Activated T-cell treated with anti-CD3 and anti-CD28 coated beads for 48 hours (primary cell): Measurements from ENCODE around the gene GP1BB.
"Not testable (repeated sequence)": the region's sequence is repeated elsewhere in the genome, so short reads cannot be mapped to it uniquely, and the experiment has no call there.

Source experiments
- DNase-seq: peaks from one replicate; pipeline ENCODE4 v3.0.0-alpha.2; 2020; ENCODE audit warnings: low read depth

GP1BB gene

DNA sequence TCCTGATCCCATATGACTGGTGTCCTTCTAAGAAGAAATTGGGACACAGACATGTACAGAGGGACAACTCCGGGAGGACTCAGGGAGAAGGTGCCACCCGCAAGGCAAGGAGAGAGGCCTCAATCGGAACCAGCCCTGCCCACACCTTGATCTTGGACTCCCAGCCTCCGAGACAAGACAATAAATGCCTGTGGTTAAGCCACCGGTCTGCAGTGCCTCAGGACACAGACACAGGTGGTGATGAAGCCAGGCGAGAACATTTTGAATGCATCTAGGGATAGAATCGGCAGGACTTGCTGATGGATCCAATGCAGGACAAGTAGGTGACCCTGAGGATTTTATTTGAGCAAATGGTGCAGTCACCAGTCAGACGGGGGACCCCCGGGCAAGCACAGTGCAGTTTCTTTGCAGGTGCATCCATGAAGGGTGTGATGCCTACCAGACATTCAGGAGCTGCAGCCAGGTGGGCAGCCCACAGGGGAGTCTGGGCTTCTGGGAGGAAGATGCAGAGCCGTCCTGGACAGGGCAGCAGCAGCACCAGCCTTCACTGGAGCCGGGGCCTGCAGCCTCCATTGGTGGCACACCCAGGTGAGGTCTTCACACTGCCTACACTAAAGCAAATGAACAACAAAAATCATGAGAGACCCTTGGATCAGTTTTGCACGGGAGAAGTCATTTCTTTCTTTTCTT lies 29.2 kb upstream of the GP1BB start:
- DNase-seq = no peak

DNA sequence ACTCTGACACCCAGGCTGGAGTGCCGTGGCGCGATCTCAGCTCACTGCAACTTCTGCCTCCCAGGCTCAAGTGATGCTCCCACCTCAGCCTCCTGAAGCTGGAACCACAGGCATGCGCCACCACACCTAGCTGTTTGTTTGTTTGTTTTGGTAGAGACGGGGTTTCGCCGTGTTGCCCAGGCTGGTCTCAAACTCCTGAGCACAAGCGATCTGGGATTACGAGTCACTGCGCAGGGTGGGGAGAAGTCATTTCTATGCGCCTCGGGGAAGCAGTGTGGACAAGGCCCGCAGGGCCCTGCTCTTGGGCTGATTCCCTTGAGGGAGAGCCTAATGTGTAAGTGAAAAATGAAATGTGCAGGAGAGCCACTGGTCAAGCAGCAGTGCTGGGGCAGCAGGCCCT lies 28.6 kb upstream of the GP1BB start:
- DNase-seq = no peak

DNA sequence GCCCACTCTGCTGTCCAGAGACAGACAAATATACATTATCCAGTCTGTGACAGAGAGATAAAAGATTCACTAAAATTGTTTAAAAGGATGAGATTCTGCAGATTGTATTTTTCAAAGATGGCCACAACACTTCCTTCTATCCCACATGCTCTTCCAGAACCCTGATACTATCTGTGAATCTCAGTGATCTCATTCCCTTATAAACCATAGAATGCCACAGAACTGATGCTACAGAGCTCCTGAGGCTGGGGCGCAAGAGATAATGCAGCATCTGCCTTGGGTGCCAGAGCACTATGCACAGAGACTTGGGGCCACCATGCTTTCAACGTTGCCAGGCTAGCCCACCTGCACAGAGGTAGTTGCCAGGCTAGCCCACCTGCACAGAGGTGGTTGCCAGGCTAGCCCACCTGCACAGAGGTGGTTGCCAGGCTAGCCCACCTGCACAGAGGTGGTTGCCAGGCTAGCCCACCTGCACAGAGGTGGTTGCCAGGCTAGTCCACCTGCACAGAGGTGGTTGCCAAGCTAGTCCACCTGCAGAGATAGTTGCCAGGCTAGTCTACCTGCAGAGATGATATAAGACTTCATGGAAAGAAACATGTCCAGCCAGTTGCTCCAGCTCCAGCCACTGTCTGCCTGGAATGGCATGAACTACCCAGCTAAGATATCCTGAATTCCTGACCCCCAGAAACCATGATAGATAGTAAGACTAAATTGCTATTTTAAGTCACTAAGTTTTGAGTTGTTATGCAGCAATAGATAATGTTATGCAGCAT lies 26.6 kb upstream of the GP1BB start:
- no peak for DNase-seq

DNA sequence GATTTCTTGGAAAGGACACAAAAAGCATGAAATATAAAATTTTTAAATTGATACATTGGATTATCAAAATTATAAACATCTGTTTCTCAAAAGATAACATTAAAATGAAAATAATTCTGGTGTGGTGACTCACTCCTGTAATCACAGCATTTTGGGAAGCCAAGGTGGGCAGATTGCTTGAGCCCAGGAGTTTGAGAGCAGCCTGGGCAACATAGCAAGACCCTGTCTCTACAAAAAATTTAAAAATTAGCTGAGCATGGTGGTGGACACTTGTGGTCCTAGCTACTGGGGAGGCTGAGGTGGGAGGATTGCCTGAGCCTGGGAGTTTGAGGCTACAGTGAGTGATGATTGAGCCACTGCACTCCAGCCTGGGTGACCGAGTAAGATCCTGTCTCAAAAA lies 25.5 kb upstream of the GP1BB start:
- not testable (repeated sequence) for DNase-seq

DNA sequence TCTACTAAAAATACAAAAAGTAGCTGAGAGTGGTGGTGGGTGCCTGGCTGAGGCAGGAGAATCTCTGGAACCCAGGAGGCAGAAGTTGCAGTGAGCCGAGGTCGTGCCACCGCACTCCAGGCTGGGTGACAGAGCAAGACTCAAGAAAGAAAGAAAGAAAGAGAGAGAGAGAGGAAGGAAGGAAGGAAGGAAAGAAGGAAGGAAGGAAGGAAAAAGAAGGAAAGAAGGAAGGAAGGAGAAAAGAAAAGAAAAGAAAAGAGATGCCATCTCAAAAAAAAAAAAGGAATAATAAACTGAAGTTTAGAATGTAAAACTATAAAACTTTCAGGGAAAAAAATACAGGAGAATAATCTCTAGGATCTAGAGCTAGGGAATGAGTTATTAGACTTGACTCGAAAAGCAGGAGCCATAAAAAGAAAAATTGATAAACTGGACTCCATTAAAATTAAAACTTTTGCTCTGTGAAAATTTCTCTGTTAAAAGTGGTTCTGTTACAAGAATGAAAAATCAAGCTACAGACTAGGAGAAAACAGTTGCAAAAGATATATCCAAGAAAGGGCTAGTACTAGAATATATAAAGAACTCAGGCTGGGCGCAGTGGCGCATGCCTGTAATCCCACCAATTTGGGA lies 22.4 kb upstream of the GP1BB start:
- no peak for DNase-seq

DNA sequence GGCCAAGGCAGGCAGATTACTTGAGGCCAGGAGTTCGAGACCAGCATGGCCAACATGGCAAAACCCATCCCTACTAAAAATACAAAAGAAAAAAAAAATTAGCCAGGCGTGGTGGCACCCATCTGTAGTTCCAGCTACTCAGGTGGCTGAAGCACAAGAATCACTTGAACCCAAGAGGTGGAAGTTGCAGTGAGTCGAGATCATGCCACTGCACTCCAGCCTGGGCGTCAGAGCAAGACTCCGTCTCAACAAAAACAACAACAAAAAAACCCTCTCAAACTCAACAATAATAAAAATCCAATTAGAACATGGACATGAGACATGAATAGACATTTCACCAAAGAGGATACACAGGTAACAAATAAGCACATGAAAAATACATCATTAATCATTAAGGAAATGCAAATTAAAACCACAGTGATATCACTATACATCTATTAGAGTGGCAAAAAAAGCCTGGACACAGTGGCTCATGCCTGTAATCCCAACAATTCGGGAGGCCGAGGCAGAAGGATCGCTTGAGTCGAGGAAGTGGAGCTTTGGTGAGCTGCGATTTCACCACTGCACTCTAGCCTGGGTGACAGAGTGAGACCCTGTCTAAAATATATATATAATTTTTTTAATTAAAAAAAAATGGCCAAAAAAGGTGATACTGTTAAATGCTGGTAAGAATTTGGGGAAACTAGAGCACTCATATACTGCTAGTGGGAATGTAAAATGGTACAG lies 21.8 kb upstream of the GP1BB start:
- DNase-seq = no peak

DNA sequence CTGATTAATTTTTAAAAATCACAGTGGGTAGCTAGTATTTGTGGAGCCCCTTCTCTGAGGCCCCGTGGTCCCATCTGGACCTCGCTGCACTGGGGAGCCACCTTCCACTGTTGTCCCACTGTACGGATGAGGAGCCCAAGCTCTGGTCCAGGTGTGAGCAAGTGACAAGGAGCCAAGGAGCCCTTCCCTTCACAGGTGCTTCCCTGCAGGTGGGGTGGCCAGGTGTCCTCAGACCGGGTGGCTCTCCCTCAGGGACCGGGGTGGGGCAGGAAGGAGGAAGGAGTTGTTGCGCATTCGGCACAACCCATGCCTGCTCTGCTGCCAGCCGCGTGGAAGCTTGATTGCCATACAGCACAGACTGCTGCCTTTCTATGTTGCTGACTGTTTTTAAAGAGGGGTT lies 19.5 kb upstream of the GP1BB start:
- DNase-seq = no peak

DNA sequence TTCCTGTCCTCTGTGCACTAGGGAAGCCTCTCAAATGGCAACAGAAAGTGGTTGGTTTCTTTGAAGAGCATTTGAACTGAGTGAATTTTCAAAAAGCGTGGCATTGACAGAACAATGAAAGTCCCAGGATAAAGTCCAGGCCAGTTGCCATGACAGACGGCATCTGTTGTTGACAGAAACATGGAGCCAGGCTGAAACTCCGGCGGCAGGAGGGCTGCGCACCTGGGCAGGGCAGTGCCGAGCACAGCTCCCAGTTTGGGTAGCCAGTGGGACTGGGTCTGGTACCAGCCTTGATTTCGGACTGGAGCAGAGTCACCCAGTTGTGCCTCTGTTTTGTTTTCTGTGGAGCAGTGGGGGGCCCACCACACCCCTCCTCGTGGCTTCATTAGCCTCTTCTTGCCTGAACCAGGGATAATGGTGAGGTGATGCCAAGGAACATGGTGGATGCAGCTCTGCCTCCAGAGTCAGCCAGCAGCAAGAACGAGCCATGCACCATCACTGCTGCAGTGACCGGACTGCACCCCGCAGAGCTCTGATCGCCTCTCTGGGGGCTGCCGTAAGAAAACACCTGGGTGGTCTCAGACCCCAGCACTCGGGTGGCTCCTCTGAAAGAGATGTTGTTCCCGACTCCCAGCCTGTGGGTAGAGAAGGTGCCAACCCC lies 18.9 kb upstream of the GP1BB start:
- DNase-seq = no peak

DNA sequence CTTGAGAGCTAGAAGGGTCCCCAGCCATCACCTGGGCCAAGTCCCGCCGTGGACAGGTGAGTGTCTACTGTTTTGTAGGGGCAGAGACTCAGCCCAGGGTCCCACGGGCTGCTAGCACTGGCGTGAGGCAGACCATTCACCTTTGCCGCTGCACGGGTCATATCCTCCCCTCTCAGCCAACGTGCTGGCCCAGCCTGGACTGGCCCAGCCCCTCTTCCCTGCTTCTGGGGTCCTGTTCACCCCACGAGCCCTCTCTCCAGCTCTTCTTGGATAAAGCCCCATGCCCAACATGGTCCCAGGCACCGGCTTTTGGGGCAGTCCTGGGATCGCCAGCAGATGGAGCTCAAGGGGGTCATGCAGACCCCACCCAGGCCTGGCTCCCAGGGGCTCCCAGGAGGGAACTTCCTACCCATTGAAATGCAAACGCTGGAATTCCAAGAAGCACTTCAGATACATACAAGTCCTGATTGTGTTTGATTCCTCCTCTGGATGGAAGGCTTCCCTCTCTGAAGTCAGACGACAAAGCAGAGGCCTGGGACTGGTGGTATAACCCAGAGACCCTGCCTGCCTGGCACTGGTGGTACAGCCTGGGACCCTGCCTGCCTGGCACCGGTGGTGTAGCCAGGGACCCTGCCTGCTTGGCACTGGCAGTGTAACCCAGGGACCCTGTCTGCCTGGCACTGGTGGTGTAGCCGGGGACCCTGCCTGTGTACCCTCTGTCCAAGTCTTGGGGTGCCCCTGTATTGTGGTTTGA lies 18.0 kb upstream of the GP1BB start:
- DNase-seq = no peak

DNA sequence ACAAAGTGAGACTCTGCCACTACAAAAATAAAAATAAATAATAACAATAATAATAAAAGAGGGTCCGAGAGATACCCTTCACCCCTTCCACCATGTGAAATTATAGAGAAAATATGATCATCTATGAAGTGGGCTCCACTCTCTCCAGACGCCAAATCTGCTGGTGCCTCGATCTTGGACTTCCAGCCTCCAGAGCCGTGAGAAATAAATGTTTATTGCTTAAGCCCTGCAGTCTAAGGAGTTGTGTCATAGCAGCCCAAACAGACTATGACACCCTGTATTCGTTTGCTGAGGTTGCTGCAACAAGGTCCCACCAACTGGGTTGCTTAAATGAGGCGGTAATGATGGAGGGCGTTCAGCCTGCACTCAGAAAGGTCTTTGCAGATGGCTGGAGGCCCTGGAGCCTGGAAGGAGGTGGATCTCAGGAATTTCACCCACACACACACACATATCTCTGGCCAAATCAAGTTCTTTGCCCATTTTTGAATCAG lies 16.6 kb upstream of the GP1BB start:
- DNase-seq = no peak

DNA sequence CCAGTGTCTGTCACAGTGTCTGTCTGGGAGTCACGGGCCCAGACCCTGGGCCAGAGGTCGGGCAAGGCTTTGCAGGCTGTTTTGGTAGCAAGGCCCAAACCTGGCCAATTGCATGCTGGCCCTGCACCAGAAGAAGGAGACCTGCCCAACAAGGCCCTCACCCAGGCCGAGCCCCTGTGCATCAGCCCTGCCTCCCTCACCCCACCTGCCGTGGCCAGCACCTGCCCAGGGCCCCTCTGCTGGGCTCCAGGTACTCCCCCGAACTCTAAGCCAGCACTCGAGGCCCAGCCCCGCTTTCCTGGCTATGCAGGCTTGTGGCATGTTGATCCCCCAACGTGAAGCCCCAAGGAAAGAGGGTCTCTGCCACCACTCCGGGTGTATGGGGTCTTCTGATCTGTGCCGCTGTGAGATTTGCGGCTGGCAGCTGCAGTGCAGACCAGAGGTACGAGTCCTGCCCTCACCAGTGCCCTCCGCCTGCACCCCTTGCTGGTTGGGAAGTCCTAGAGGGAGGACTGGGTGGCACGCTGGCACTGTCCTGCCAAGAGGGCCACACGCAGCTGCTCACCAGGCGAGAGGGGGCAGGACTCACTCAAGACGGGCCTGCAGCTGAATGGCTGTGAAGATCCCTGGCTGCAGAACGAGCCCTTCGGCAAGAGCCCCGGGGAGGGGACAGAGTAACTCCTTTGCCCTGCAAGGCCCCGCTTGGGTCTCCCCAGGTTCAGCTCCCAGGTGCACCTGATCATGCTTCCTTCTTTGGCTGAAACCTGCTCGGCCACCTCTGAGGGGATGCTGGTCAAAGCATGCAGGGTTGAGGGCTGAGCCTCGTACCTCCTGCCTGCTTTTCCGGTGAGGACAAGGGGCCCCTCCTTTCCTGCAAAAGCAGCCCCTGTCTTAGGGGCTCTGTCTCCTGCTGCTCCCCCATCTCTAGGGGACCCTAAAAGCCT lies 15.7 kb upstream of the GP1BB start:
- no peak for DNase-seq

DNA sequence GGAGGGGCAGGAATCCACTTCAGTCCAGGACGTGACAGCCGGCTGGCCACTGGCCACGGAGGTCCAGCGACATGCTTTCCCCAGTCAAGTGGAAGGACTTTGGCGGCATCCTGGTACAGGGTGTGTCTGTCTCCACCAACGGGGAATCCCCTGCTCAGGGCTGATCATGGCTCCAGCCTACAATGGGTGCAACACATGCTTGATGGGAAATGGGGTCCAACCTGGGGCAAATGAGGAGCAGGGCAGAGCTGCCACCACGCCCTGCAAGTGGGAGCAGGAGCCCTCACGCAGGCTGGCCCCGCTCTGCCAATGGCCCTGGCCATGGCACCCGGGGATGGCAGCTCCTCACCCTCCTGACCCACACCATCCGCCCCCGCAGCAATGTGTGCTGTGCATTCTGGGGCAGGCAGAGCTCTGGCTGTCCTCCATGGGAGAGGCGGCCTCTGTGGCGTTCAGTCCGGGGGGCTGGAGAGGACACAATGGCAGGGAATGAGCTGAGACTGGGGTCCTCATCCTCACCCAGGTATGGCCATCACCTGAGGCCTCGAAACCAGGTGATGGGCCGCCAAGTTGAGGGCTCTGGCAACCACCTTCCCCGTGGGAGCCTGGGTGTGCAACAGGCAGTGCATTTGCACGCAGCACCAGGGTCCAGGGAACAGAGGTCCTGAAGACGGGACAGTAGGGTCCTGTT lies 14.9 kb upstream of the GP1BB start:
- DNase-seq = no peak

DNA sequence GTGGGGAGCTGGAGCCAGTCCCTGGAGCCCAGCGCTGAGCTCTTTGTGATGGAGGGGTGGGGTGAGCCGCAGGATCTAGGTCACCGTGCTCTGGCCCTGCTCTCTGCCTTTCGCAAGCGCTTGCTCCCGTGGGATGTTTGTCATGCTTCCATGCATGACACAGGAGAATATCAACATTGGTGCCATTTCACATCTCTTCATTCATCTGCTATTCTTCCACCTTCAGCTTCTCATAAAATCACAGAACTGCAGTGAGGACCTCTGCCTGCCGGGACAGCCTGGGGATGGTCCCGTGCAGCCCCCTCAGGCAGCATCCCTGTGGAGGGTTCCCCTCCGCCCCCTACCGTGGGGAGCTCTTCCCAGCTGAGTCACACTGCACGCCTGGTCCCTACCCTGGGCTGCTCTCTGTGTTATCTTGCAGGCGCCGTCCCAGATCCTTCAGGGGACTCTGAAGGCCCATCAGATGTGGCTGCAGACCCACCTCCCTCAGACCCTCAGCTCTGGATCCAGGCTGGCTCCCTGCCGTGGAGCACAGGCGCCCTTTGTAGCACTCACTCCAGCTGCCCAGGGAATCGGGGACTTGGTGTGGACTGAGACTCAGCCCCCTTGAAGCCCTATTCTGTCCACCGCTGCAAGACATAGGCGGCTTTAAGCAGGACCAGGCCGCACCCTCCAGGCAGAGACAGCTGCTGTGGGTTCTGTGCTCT lies 14.1 kb upstream of the GP1BB start:
- no peak for DNase-seq

DNA sequence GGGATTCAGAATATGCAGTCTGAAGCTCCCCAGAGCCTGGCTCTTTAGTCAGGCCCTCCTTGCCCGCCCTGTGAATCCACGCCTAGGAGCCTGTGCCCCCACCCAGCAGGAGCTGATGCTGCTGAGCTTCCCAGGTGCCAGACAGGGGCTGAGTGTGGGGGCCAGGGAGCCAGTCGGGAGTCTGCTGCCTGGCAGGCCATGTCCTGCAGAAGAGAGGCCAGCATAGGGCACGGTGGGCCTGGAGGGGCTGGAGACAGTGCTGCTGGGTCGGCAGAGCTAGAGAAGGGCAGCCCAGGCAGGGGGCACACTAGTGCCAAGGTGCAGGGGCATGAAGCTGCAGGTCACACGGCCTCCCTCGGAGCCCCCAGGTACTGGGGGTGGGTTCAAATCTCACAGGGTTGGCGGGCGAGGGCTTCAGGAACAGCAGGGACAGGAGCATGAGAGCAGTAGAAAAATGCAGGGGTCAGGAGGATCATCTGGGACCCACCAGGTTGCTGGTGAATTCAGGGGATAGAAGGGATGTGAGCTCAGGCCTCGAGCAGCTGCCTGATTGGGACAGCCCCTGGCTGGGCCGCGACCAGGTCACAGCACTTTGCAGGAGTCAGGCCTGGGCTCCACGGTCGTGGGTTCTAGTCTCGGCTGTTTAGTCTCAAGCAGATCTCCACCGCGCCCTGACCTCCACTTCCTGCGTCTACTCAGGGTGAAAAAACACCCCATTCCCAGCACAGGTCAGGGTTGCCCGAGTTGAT lies 13.1 kb upstream of the GP1BB start:
- DNase-seq = no peak

DNA sequence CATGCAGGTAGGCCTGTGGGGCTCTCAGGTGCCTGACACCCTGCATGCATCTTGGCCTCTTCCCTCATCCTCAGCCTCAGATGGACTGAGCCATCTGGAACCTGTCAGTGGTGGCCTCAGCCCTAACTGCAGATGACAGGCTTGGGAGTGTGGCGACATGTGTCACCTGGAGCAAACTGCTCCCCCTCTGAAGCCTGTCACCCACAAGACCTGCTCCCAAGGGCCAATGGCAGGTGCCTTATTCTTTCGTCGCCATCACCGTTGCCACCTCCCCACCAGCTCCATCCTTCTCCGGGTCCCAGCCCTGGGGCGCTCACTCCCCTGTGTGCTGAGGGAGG lies 12.6 kb upstream of the GP1BB start:
- DNase-seq = no peak

DNA sequence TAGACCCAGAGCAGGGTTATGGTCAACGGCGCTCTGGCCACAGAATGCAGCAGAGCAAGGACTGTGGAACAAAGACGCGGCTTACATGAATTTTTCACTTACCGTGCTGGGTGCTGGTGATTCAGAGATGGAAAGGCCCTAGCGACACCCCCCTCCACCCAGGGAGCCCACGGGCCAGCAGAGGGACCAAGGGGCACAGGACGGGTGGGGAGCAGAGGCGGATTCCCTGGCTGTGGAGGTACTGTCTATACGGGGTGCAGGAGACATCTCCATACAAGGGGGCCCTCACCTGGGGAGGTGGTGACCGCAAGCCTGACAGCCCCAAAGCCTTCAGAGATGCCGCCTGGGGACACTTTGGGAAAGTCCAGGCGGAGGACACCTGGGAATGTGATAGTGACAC lies 10.1 kb upstream of the GP1BB start:
- no peak for DNase-seq

DNA sequence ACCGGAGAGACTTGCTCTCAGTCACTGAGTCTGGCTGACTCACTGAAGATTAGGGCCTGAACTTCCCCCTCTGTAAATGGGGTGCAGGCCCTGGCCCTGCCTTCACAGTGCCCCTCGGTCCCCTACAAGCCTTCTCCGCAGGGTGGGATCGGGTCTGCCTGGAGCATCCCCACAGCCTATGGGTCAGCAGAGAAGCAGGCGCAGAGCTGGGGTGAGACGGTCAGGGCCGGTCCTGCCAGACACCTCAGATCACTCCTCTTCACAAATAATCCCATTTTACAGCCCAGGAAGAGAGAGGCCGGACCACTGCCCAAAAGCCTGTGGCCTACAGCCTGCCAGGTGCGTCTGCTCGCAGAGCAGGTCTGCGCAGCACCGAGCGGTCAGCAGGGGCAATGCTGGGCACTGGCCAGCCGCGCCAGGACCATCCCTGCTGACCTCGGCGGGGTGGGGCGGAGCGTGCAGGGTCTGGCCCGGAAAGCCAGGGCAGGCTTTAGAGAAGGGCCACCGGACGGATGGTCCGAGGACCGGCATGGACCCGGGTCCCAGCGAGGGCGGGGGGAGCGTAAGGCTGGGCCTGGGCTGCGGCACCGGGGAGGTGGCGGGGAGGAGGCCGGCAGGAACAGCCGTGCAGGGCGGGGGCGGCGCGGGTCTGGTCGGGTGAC lies 9.6 kb upstream of the GP1BB start:
- DNase-seq = no peak
